NCI-H2029 treated with DMSO at 0.1 percent for 48 hours (cell line): Measurements from ENCODE around the gene FBLN2.
"Not testable (repeated sequence)": the region's sequence is repeated elsewhere in the genome, so short reads cannot be mapped to it uniquely, and the experiment has no call there.

ENCODE experiments used
- DNase-seq: peaks from one replicate; lab custom pipeline; 2025; lab: John Stamatoyannopoulos, UW

FBLN2 gene

DNA sequence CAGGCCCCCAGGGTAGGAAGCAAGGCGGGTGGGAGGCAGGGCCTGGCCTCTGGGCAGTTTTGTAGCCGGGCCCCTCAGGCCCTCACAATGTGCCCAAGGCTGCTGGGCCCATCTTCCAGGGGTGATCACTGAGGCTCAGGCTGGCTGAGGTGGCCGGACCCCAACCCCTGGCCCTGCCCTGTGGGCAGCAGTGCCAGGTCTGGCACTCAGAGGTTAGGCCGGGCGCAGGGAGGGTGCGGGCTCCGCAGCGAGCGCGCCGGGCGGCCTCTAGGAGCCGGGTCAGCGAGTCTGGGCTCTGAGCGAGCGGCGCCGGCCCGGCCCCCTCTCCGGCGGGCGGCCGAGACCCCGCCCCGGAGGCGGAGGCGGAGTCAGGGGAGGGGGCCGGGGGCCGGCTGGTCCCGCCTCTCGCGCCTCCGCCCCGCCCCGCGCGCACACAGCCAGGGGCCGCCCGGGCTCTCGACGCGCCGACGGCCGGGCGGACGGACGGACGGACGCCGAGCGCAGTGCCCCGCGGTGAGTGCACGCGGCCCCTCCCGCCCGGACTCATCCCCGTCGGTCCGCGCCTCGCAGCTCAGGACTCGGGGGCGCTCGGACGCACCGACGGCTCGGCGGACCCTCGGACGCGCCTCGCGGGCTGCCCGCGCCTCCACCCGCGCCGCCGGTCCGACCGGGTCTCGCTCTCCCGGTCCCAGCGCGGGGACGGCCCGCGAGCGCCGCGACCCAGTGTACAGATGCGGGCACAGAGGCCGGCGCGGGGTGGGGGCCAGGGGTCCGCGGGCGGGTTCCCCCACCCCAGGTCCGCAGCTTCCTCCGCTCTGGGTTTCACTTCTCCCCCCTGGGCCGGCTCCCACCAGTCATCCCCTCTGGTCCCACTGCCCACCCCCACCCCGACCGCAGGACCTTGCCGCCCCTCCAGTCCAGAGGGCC, at the start of gene FBLN2:
TSS of gene FBLN2 (plus strand) at position 430 of the 927 bp plus-strand sequence. CDS start 21,231 bp downstream, outside the sequence.
- DNase-seq = no peak

DNA sequence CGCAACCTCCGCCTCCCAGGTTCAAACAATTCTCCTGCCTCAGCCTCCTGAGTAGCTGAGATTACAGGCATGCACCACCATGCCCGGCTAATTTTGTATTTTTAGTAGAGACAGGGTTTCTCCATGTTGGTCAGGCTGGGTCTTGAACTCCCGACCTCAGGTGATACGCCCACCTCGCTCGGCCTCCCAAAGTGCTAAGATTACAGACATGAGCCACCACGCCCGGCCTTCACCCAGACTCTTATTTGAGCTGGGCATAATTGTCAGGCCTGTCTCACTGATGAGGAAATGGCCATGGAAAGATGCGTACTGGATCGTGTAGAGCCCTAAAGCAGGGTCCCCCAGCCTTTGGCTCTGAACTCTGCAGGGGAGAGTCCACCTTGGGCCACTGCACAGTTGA, 49.7 kb upstream of the FBLN2 start:
- not testable (repeated sequence) for DNase-seq

DNA sequence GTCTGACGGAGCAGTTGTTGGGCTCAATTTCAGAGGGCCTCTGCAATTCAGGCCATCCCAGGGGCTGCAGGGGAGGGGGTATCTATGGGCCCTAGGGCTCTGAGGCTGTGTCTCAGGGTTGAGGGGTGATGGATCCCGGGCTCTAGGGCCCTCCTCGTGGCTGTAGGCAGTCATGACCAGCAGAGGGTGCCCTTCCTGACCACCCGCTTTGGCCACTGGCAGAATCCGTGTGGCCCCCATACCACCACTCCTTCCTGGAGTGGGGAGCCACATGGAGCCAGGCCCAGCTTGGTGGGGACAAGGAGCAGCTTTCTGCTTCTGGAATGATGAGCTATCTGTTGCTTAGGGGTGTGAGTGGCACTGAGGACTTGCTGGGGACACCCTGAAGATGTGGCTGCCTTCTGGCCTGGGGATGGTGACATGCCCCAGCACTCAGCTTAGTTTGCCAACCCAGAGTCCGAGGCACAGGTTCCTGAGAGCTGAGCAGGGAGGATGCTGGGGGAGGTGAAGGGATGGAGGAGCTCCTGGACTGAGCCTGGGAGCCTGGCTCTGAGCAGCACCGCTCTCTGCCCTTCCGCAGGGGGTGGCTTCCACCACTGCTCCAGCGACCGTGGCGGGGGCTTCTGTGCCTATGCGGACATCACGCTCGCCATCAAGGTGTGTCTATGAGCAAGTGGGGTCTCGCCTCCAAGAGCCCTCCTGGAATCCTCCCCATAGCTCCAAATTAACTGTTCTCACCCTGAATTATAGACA, 48.6 kb upstream of the FBLN2 start:
- DNase-seq = no peak

GRCh38 chr3:13501056-13501455, 47.9 kb upstream of the FBLN2 start:
- no peak for DNase-seq

DNA sequence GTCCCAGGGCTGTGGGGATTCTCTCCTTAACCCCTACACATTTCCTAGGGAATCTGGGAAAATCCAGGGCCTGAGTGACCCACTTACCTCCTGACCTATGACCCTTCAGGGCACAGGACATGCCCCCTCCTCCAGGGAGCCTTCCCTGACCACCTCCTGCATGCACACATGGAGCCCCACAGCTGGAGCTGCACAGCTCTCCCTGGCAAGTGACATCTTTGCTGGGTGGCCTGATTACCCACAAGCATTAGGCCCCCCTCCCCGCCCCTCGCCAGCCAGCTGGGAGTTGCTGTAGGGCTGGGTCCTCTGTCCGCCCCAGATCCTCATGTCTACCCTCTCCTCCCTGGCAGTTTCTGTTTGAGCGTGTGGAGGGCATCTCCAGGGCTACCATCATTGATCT, 47.4 kb upstream of the FBLN2 start:
- DNase-seq = no peak

GRCh38 chr3:13501958-13502790, 46.8 kb upstream of the FBLN2 start:
- no peak for DNase-seq

DNA sequence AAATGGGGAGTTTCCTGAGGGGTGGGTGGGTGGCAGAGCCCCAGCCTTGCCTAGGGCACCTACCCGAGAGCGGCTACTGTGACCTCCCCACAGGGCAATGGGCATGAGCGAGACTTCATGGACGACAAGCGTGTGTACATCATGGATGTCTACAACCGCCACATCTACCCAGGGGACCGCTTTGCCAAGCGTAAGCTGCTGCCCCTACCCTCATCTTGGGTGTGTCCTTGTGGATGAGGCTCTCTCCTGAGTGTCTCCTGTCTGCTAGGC, 46.2 kb upstream of the FBLN2 start:
- DNase-seq = no peak

GRCh38 chr3:13504161-13504831, 44.6 kb upstream of the FBLN2 start:
- DNase-seq = no peak

DNA sequence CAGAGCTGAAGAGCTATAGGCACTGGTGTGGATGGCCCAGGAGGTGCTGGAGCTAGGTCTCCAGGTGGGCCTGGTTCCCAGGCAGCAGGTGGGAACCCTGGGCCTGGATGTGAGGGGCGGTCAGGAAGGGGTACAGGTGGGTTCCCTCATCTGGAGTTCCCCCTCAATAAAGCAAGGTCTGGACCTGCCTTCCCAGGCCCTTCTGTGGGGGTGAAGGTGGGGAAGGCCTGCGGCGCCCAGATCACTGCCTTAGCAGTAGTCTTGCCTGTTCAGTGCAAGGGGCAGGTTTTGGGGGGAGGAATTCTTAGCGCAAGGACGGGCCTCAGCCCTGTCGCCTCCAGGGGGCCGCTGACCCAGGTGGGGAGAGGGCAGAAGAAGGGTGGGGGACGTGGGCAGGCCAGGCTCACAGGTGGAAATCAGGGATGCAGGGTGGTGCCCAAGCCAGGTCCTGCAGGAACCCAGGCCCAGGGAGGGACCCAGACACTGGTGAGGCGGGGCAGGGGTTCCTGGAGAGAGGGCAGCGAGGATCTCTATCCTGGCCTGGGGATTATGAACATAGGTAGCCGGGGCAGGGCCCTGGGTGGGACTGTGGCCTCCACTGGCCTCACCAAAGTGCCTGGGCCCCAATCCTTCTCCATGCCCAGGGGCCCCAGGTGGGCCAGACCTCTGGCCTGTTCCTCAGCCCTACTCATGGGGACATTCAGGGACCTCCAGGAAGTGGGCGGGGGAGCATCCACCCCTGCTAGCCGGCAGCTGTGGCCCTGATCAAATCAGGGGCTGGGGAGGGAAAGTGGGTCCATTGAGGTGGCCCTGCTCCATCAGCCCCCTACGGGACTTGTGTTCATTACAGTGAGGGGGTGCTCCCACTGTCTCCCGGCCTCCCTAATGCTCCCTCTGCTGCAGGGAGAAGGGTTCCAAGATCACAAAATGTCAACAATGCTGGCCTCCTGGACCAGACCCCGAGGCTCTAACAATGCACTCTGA, 43.5 kb upstream of the FBLN2 start:
- no peak for DNase-seq

DNA sequence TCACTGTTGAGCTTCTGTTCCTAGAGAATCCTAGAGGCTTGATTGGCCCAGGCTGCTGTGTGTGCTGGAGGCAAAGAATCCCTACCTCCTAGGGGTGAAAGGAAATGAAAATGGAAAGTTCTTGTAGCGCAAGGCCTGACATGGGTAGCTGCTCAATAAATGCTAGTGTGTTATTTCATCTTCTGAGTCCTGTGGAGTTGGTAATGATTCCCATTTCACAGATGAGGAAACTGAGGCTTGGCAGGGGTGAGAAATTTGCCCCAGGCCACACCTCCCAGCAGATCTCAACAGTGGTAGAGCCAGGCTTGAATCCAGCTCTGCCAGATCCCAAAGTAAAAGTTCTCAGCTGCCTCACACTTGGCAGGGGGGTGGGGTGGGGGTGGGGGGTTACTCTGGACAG, 42.7 kb upstream of the FBLN2 start:
- no peak for DNase-seq

GRCh38 chr3:13506680-13507079, 42.2 kb upstream of the FBLN2 start:
- no peak for DNase-seq

DNA sequence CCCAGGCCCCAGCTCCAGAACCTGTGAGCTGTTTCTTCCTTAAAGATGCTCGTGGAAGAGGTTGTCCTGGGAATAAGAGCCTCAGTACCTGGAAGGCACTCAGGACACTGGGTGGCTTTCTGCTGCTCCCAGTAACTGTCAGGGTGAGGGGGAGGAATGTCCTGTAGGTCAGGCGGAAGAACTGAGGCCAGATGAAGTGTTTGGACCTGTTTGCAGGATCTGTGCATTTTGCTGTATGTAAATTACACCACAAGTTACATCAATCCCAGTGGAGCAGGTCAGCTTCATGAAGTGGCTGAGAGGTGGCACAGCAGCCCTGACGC, 41.7 kb upstream of the FBLN2 start:
- no peak for DNase-seq

DNA sequence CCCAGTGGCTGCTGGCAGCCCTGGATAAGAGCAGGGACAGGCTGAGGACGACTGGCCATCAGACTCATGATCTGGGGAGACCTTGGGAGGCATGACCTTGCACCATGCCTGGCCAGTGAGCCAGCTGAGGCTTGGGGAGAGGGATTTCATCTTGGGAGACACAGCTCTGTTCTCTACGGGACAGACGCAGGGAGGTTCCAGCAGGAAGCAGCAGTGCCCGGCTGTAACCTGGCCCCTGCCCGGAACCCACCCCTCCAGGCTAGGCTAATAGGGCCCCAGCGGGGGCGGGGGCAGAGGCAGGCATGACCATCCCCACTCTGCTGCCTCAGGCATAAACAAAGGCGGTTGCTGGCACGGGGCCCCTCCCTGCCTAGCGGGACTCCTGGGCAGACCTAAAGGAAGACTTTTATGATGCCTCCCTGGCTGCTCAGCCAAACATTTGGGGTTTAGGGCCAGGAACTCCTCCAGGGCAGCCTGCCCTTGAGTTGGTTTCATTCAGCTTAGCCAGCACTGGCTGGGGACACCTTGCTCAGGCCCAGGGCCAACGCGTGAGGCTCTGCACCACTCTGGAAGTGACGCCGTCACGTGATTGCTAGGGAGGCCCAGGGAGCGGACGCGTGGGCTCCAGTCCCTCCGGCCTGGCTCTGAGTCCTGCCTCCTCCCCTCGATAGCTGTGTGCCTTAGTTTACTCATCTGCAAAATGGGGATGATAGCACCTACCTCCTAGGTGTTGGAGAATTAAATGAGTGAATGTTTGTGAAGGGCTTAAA, 41.2 kb upstream of the FBLN2 start:
- no peak for DNase-seq

- no peak for DNase-seq
Observed at GRCh38 chr3:13508496-13508895, 40.4 kb upstream of the FBLN2 start.

GRCh38 chr3:13509059-13509815, 39.7 kb upstream of the FBLN2 start:
- DNase-seq = no peak

DNA sequence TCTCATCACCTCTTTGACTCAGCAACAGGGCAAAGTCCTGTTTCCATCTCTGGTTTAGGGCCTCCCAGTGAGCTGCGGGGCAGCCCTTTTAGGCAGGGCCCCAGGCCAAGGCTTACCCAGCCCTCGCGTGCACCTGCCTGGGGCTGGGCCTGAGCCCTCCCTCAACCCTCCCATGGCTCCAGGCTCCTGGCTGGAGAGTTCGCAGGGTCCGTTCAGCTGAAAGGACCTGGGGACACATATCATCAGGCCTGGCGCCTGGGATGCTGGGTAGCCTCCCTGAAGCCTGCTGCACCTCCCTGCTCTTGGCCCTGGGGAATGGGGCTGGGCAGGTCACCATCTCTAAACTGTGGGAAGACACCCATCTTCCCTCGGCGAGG, 39.1 kb upstream of the FBLN2 start:
- no peak for DNase-seq

DNA sequence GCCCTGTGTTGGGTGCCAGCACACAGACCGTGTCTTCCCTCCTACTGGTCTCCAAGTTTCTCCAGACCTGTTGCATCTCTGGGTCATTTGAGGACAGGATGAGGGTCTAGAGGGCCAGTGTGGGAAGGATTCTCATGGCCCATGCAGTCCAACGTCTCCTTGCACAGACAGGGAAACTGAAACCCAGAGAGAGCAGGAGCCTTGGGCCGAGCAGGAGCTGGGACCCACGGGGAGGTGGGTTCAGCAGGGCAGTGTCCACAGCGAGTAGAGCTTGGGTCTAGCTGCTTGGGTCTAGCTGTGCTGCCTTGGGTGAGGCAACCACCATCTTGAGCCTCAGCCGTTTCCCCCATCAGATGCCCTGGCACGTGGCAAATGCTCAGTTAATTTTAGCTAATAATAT, 36.5 kb upstream of the FBLN2 start:
- no peak for DNase-seq

- DNase-seq = no peak
Observed at GRCh38 chr3:13513051-13513912, 35.6 kb upstream of the FBLN2 start.
